ENCODE results near the gene F2RL1. TPM values are rescaled to one million over a fixed set of nuclear protein-coding genes. Genes with fewer than 3 reads are reported as not detected.
A peak's percentile ranks its signal among the peaks of the same experiment; 100 is the strongest.

Gene F2RL1
- total RNA-seq, 1 experiment from 2014 or later: 23.0 TPM

GRCh38 chr5:76820526-76820890 is 1.7 kb downstream of the F2RL1 start:
- peaks cover 5% of the 10 kb centered on the region; the same call in 1 of the 2 replicates for H3K4me1 ChIP-seq (ENCODE audit: insufficient read depth, low read length)
- no peak for DNase-seq
- H3K79me1 ChIP-seq (ENCODE audit: insufficient read depth, low read depth, low read length, poor library complexity, severe bottlenecking): no peaks in the 10 kb centered on the region
- no peak overlapping the region for H2AFZ ChIP-seq (ENCODE audit: low read length)
- peak overlapping the region; percentile 78 for H3K4me2 ChIP-seq (ENCODE audit: insufficient read depth, insufficient read length, low read length)
- no peak overlapping the region for H2BK15ac ChIP-seq (ENCODE audit: low read depth, low read length)
- no peak overlapping the region for H2BK12ac ChIP-seq (ENCODE audit: insufficient read length, low read depth, low read length)
- H2BK20ac ChIP-seq (ENCODE audit: low read depth, low read length, poor library complexity, severe bottlenecking): no peak overlapping the region
- H3K27ac ChIP-seq (ENCODE audit: insufficient read length, low read depth, low read length): no peak overlapping the region
- H2BK5ac ChIP-seq (ENCODE audit: insufficient read length, low read length): no peak overlapping the region
- TF ChIP-seq CTCF (conservative IDR thresholded peaks at IDR 0.05): no peak
- H3K4ac ChIP-seq (ENCODE audit: low read depth, low read length): no peak overlapping the region
- no peaks in the 10 kb centered on the region; the same call in 1 of the 2 replicates for H3K79me2 ChIP-seq (ENCODE audit: insufficient read depth, low read length)
- no peak overlapping the region for H2AK5ac ChIP-seq (ENCODE audit: insufficient read length, low read length)
- H4K91ac ChIP-seq (ENCODE audit: insufficient read length, low read depth, low read length): no peak overlapping the region
- H3K27me3 Mint-ChIP-seq (ENCODE audit: low read depth): peaks cover 26% of the 10 kb centered on the region
- H3K9me3 Mint-ChIP-seq: no peaks in the 10 kb centered on the region; a peak in 1 of 5 replicates
- no peak overlapping the region for H4K8ac ChIP-seq (replicated peaks; ENCODE audit: insufficient read length, low read depth, low read length)
- peaks cover 0 to 5% (median 0%) of the 10 kb centered on the region in 3 experiments; a peak in 3 of 7 replicates for H3K36me3 Mint-ChIP-seq (ENCODE audit: insufficient read depth in 1 of 3, low read depth in 3 of 3)
- no peak overlapping the region for H3K9ac ChIP-seq (ENCODE audit: extremely low read depth, insufficient read length, low read length)
- H3K14ac ChIP-seq (ENCODE audit: insufficient read depth, low read length): no peak overlapping the region
- no peak overlapping the region for H3K27ac Mint-ChIP-seq
- no peak overlapping the region for H3T11ph ChIP-seq (ENCODE audit: low read length)
- H4K5ac ChIP-seq (ENCODE audit: insufficient read length, low read depth, low read length): no peak overlapping the region
- peak overlapping the region; percentile 85 to 92 for H3K4me3 Mint-ChIP-seq
- H3K23ac ChIP-seq (ENCODE audit: insufficient read length, low read depth, low read length): no peak overlapping the region
- no peak overlapping the region for H3K56ac ChIP-seq (ENCODE audit: insufficient read length, low read depth, low read length)
- no peaks in the 10 kb centered on the region for H3K9me3 ChIP-seq (ENCODE audit: control insufficient read depth, low read depth, low read length)
- peaks cover 11% of the 10 kb centered on the region for H3K23me2 ChIP-seq (ENCODE audit: insufficient read length, low read depth, low read length, poor library complexity, severe bottlenecking)
- no peaks in the 10 kb centered on the region for H3K27me3 ChIP-seq (ENCODE audit: insufficient read depth, low read length)
- peaks cover 22% of the 10 kb centered on the region in 2 experiments for H3K4me1 Mint-ChIP-seq
- no peak overlapping the region for H2BK120ac ChIP-seq (ENCODE audit: low read depth, low read length, poor library complexity, severe bottlenecking)
- H3K18ac ChIP-seq (ENCODE audit: insufficient read length, low read depth, low read length): no peak overlapping the region
- no peaks in the 10 kb centered on the region for H4K20me1 ChIP-seq (ENCODE audit: control insufficient read depth, insufficient read depth, insufficient read length)
- no CpG with 5 or more reads among the region's 2 CpGs for WGBS (ENCODE audit: extremely low coverage, insufficient read length, low lambda C conversion rate)
